Muscle layer of duodenum (tissue), 2 donors: ENCODE measurements around the gene COPS8.

Experiments used
- H3K27ac ChIP-seq: one replicate; pipeline ENCODE4 v1.7.0; 2013; ENCODE audit warnings: mild to moderate bottlenecking, low read length
- H3K27me3 ChIP-seq: one replicate; pipeline ENCODE4 v1.7.0; 2013; ENCODE audit warnings: low read depth, mild to moderate bottlenecking, control low read depth, low read length
- H3K36me3 ChIP-seq, 2 donors: one replicate each; pipeline ENCODE4 v1.7.0; 2013; ENCODE audit warnings: low read length in 2 of 2, control low read depth in 1 of 2, mild to moderate bottlenecking in 1 of 2; ENCODE audit not compliant: insufficient read depth in 2 of 2, control insufficient read depth in 1 of 2
- H3K4me1 ChIP-seq, 2 donors: one replicate each; pipeline ENCODE4 v1.7.0; 2013; ENCODE audit warnings: low read length in 2 of 2, mild to moderate bottlenecking in 2 of 2, control low read depth in 1 of 2, moderate library complexity in 1 of 2; ENCODE audit not compliant: insufficient read depth in 2 of 2, control insufficient read depth in 1 of 2
- H3K4me3 ChIP-seq, 2 donors: one replicate each; pipeline ENCODE4 v1.7.0; 2013; ENCODE audit warnings: low read length in 2 of 2, low read depth in 1 of 2, mild to moderate bottlenecking in 1 of 2
- H3K9me3 ChIP-seq, 2 donors: one replicate each; pipeline ENCODE4 v1.7.0; 2013; ENCODE audit warnings: low read length in 2 of 2, control low read depth in 1 of 2, mild to moderate bottlenecking in 1 of 2; ENCODE audit not compliant: control insufficient read depth in 1 of 2
- donor health status: healthy.

COPS8 gene

GRCh38 chr2:237139123-237139675 lies 53.5 kb downstream of the COPS8 start:
- H3K9me3 ChIP-seq, result no peaks in the 10 kb centered on the region
- H3K4me3 ChIP-seq, result no peak overlapping the region
- no peaks in the 10 kb centered on the region for H3K4me1 ChIP-seq
- H3K36me3 ChIP-seq, result no peaks in the 10 kb centered on the region
- no peak overlapping the region for H3K27ac ChIP-seq
- H3K27me3 ChIP-seq, result no peaks in the 10 kb centered on the region

- H3K36me3 ChIP-seq, result no peaks in the 10 kb centered on the region
Observed at GRCh38 chr2:237140689-237141285, 55.1 kb downstream of the COPS8 start.

GRCh38 chr2:237141571-237142051 lies 55.9 kb downstream of the COPS8 start:
- peaks cover 0 to 9% of the 10 kb centered on the region in 2 donors for H3K9me3 ChIP-seq
- no peaks in the 10 kb centered on the region for H3K36me3 ChIP-seq
- H3K4me3 ChIP-seq, result no peak overlapping the region
- H3K27me3 ChIP-seq, result no peaks in the 10 kb centered on the region
- H3K4me1 ChIP-seq, result no peaks in the 10 kb centered on the region
- peak overlapping the region; percentile 76 for H3K27ac ChIP-seq

More at GRCh38 chr2:237140689-237141285, 55.1 kb downstream of the COPS8 start:
- H3K4me1 ChIP-seq, result no peaks in the 10 kb centered on the region
- no peaks in the 10 kb centered on the region for H3K27me3 ChIP-seq
- H3K27ac ChIP-seq, result peak overlapping the region; percentile 76
- no peak overlapping the region for H3K4me3 ChIP-seq
- peaks cover 0 to 2% of the 10 kb centered on the region in 2 donors for H3K9me3 ChIP-seq

- no peak overlapping the region for H3K4me3 ChIP-seq
- H3K9me3 ChIP-seq, result peaks cover 10 to 15% of the 10 kb centered on the region in 2 donors
- H3K36me3 ChIP-seq, result no peaks in the 10 kb centered on the region
- H3K27ac ChIP-seq, result peak overlapping the region; percentile 53
- H3K27me3 ChIP-seq, result no peaks in the 10 kb centered on the region
- no peaks in the 10 kb centered on the region for H3K4me1 ChIP-seq
Observed at GRCh38 chr2:237143118-237143517, 57.4 kb downstream of the COPS8 start.

- Histone ChIP-seq H3K27me3 (no peaks in the 10 kb centered on the region), H3K27ac (peak overlapping the region; percentile 53), H3K4me3 (no peak overlapping the region)
Observed at GRCh38 chr2:237143676-237144440, 58.2 kb downstream of the COPS8 start.

GRCh38 chr2:237144516-237144915 lies 58.8 kb downstream of the COPS8 start:
- H3K4me1 ChIP-seq, result no peaks in the 10 kb centered on the region
- H3K27ac ChIP-seq, result peak overlapping the region; percentile 24
- H3K9me3 ChIP-seq, result peaks cover 12 to 15% of the 10 kb centered on the region in 2 donors
- no peaks in the 10 kb centered on the region for H3K36me3 ChIP-seq
- H3K4me3 ChIP-seq, result no peak overlapping the region
- H3K27me3 ChIP-seq, result no peaks in the 10 kb centered on the region

More at GRCh38 chr2:237143676-237144440, 58.2 kb downstream of the COPS8 start:
- no peaks in the 10 kb centered on the region for H3K36me3 ChIP-seq
- H3K4me1 ChIP-seq, result no peaks in the 10 kb centered on the region
- peaks cover 12 to 15% of the 10 kb centered on the region in 2 donors for H3K9me3 ChIP-seq

GRCh38 chr2:237147317-237147716 lies 61.6 kb downstream of the COPS8 start:
- H3K9me3 ChIP-seq, result peaks cover 12 to 15% of the 10 kb centered on the region in 2 donors
- no peaks in the 10 kb centered on the region for H3K36me3 ChIP-seq
- no peak overlapping the region for H3K4me3 ChIP-seq
- H3K27ac ChIP-seq, result no peak overlapping the region
- H3K27me3 ChIP-seq, result no peaks in the 10 kb centered on the region
- H3K4me1 ChIP-seq, result no peaks in the 10 kb centered on the region

- Histone ChIP-seq H3K4me3 (no peak overlapping the region), H3K36me3 (no peaks in the 10 kb centered on the region), H3K4me1 (no peaks in the 10 kb centered on the region), H3K9me3 (peaks cover 12 to 15% of the 10 kb centered on the region in 2 donors), H3K27me3 (no peaks in the 10 kb centered on the region), H3K27ac (no peak overlapping the region)
Observed at GRCh38 chr2:237148624-237149023, 62.9 kb downstream of the COPS8 start.

GRCh38 chr2:237149425-237149824 lies 63.7 kb downstream of the COPS8 start:
- no peak overlapping the region for H3K4me3 ChIP-seq
- H3K27ac ChIP-seq, result no peak overlapping the region
- no peaks in the 10 kb centered on the region for H3K4me1 ChIP-seq
- no peaks in the 10 kb centered on the region for H3K36me3 ChIP-seq
- no peaks in the 10 kb centered on the region for H3K27me3 ChIP-seq
- peaks cover 12 to 15% of the 10 kb centered on the region in 2 donors for H3K9me3 ChIP-seq
